CD1c-positive myeloid dendritic cell (primary cell): ENCODE data around the gene FAU.

Experiments used
- DNase-seq: peaks from one replicate; pipeline ENCODE4 v3.0.0-alpha.2; 2016; ENCODE audit errors: extremely low spot score

The FAU gene

DNA sequence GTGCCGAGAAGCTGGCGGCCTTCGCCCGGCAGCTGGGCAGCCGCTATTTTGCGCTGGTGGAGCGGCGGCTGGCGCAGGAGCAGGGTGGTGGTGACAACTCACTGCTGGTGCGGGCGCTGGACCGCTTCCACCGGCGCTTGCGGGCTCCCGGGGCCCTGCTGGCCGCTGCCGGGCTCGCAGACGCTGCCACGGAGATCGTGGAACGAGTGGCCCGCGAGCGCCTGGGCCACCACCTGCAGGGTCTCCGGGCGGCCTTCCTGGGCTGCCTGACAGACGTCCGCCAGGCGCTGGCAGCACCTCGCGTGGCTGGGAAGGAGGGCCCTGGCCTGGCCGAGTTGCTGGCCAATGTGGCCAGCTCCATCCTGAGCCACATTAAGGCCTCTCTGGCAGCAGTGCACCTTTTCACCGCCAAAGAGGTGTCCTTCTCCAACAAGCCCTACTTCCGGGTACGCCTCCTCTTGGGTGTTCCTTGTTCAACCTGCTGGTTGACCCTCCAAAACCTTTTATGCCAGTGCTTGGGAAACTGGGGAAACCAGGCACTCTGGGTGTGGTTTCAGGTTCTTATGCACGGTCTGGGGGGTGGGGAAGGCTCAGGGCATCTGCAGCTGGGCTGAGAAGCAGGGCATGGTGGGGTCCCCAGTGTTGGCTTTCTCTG lies 13.3 kb downstream of the FAU start:
- DNase-seq, result no peak

DNA sequence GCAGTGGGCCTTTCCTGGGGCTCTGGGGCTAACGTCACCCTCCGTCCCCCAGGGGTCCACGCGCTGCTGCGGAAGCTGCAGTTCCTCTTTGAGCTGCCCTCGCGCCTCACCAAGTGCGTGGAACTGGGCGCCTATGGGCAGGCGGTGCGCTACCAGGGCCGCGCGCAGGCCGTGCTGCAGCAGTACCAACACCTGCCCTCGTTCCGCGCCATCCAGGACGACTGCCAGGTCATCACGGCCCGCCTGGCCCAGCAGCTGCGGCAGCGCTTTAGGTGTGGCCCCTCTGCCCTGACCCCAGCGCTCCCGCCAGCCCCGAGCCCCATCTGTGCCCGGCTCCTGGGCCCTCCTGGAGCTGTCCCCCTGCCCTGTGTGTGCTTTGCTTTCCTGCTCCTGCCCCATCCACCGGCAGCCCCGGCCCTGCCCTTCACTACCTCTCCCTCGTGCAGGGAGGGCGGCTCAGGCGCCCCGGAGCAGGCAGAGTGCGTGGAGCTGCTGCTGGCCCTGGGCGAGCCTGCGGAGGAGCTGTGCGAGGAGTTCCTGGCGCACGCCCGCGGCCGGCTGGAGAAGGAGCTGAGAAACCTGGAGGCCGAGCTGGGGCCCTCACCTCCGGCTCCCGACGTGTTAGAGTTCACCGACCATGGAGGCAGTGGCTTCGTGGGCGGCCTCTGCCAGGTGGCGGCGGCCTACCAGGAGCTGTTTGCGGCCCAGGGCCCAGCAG lies 14.0 kb downstream of the FAU start:
- no peak for DNase-seq

DNA sequence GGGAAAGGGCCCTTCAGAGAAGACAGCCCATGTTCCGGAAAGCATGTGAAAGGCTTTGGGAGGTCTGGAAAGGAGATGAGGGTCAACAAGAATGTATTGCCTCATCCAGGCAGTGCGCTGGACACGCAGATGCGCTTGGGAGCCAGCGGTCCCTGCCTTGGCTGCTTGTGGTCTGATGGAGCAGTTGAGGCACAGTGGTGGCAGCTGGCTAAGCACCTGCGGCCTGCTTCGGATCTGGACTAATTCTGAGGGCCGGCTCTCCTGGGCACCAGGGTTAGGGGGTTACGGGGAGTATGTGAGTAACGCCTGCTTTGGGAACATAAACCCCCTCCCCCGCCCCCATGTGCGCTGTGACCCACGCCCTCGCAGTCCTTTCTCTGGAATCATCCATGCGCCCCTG lies 14.9 kb downstream of the FAU start:
- DNase-seq, result no peak

DNA sequence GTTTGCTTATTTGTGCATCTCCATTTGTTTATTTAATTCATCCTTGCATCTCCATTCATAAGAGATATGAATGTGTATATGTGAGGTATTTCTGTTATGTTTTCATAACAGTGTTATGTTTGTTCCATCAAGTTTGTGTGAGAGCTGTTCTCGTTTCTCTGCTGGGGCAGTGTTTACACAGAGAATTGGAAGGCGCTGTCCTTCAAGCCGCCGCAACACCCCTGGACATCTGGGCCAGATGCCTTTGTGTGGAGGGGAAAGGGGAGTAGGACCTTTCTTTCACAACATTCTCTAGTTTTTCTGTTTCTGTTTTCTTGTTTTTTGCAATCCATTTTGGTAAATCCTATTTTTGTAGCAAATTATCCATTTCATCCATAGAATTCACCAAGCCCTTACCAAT lies 17.3 kb downstream of the FAU start:
- DNase-seq, result no peak

DNA sequence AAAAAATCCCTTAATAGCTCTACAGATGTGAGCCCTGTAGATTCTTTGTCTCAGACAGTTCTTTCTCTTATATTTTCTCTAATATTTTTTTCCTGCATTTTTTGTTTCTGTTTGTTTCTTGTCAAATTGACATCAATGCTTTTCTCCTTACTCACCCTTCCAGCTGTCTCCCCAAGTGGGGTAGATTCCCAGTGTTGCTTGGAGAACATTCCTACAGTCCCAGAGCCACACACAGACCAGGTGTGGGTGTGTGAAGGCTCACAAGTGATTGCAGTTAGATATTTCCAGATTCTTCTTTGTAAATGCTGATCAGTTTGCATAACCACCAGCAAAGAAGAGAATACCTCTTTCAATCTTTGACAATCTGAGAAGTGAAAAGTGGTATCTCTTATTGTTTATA lies 18.5 kb downstream of the FAU start:
- DNase-seq, result no peak

DNA sequence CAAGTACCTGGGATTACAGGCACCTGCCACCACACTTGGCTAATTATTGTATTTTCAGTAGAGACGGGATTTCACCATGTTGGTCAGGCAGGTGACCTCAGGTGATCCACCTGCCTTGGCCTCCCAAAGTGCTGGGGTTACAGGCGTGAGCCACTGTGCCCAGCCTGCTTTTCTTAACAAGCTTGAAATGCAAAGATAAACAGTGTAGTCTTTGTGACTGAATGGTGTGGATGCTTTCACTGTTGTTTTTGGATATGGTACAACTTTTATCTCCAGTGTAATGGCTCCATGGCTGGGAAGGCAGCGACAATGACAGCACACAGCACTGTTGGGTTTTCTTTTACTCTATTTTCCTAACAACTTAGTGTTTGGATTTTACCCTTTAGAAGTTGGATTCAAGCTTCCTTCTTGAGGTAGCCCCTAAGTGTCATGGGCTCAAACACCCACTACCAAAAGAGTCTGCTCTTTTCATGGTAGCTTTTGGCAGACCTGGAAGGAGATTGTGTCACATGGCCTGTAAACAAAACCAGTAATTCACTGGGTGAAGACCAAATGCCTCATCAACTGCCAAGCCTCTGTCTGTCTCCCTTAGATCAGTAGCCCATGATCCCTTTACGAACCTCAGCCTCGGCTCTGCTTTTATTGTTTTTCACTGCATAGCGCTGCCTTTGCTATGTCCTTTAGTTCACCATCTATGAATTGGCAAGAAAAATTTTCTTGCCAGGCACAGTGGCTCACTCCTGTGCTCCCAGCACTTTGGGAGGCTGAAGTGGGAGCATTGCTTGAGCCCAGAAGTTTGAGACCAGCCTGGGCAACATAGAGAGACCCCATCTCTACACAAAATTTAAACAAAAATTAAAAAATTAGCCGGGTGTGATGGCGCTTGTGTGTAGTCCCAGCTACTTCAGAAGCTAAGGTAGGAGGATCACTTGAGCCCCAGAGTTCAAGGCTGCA lies 19.5 kb downstream of the FAU start:
- DNase-seq, result no peak

DNA sequence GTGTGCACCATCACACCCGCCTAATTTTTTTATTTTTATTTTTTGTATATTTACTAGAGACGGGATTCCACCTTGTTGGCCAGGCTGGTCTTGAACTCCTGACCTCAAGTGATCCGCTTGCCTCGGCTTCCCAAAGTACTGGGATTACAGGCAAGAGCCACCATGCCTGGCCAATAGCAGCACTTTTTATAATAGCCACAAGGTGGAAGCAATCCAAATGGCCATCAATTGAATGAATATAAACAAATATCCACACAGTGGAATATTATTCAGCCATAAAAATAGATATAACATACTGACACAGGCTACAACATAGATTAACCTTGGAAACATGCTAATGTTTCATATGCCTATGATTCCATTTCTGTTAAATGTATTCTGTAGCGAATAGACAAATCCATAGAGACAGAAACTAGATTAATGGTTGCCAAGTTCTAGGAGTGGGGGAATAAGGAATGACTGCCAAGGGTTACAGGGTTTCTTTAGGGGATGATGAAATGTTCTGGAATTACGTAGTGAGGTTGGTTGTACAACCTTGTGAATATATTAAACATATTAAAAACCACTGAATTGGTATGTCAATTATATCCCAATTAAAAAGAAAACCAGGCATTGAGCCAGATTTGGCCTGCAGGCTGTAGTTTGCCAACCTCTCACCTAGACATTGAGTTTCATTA lies 21.1 kb downstream of the FAU start:
- DNase-seq, result no peak

DNA sequence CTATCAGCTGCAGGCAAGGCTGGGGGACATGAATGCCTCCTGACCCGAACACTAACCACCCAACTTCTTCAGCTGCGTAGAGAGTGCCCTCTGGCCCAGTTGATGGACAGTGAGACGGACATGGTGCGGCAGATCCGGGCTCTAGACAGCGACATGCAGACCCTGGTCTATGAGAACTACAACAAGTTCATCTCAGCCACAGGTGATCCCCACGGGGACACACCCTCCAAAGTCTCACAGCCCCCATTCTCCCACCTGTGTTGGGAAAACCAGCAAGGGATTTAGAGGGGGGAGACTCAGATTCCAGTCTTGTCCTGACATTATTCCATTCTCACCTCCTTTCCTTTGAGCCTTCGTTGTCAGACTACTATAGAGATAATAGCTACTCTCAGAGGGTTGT lies 25.0 kb downstream of the FAU start:
- no peak for DNase-seq

DNA sequence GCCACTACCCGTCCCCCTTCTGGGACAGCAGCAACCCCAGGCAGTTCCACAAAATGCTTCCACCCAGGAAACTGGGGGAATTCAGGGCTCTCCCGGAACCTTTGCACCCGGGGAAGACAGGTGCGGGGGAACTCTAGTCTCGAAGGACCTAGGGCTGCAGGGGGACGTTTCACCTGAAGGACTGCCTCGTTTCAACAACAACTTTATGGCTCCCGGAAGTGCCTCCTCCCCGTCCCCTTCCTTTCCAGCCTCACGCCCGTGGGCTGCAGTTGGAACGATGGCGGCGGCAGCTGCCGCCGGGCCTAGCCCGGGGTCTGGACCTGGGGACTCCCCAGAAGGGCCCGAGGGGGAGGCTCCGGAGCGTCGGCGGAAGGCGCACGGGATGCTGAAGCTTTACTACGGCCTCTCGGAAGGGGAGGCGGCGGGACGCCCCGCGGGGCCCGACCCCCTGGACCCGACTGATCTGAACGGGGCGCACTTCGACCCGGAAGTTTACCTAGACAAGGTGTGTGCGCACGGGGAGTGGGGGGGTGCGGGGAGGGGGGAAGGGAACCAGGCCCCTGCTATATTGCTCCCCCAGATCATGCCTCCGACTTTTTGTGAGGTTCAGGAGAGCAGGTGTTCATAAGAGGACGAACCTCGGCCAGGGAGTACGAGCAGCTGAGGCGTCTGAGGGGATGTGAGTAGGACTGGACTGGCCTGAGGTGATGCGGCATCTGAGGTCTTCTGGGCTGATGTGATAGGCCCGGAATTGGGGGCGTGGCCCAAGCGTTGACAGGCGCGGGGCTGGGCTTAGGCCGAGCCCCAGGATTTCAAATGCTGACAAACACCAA lies 25.7 kb downstream of the FAU start, which contains the start of gene VPS51:
VPS51 (plus strand) TSS at position 241 of the 833 bp plus-strand sequence; CDS start at position 278, 37 bp downstream.
- peak; percentile 92 for DNase-seq

DNA sequence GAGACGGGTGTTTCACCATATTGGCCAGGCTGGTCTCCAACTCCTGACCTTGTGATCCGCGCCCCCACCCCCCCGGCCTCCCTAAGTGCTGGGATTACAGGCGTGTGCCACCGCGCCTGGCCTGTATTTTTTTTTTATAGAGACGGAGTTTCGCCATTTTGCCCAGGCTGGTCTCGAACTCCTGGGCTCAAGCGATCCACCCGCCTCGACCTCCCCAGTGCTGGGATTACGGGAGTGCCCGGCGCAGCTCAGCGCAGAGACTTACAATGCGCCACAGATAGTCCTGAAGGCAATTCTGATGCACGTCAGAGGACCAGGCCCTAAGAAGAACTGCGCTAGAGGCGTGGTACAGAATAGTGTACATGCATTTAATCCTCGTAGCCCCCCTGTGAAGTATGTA lies 26.5 kb downstream of the FAU start:
- DNase-seq, result no peak

DNA sequence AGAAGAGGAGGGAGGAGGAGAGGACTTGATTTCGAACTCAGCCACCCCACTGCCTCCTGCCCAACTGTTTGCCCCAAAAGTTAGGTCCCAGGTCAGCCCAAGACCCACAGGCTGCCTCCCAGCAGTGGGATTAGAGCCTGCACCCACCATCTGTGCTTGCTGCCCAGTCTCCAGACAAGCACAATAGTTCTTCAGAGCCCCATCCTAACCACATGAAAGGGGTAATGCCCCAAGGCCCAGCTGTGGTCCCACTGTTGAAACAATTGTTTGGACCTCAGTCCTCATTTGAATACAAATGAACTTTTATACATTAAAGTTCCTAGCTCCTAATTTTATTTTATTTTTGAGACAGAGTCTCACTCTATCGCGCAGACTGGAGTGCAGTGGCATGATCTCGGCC lies 31.3 kb downstream of the FAU start:
- DNase-seq, result no peak

DNA sequence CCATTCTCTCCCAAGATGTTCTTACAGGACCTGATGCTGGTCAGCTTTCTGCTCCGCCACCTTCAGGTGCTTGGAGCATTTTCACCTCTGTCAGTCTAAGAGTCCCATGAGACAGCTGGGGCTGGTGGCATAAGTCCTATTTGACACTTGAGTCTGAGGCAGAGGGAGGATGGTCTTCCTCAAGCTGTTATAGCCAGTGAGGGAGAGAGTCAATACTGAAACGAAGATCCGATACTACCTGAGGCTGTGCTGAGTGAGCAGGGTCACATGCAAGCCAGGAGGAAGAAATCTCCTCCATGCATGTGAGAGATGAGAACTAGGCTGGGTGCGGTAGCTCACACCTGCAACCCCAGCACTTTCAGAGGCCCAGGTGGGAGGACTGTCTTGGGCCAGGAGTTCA lies 32.3 kb downstream of the FAU start:
- DNase-seq, result no peak

DNA sequence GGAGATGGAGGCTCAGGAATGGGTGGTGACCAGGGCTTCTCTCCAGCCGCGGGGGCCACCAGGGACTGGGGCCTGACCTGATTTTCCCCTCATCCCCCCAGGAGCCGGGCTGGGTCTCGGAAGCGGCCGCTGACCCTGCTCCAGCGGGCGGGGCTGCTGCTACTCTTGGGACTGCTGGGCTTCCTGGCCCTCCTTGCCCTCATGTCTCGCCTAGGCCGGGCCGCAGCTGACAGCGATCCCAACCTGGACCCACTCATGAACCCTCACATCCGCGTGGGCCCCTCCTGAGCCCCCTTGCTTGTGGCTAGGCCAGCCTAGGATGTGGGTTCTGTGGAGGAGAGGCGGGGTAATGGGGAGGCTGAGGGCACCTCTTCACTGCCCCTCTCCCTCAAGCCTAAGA lies 34.1 kb downstream of the FAU start:
- no peak for DNase-seq

DNA sequence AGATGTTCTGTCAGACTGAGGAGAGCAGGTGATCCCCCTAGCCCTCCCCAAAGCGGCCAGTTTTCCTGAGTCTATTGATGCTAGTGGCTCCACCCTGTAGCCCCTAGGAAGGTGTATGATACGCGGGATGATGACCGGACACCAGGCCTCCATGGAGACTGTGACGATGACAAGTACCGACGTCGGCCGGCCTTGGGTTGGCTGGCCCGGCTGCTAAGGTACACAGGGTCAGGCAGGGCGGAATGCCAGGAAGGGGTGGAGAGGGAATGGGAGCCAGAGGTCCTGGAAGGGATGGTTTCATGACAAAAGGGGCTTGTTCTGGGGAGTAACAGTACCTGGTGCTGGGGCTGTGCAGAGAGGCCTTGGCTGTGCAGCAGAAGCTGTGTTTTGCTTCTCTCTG lies 34.7 kb downstream of the FAU start:
- DNase-seq, result no peak

DNA sequence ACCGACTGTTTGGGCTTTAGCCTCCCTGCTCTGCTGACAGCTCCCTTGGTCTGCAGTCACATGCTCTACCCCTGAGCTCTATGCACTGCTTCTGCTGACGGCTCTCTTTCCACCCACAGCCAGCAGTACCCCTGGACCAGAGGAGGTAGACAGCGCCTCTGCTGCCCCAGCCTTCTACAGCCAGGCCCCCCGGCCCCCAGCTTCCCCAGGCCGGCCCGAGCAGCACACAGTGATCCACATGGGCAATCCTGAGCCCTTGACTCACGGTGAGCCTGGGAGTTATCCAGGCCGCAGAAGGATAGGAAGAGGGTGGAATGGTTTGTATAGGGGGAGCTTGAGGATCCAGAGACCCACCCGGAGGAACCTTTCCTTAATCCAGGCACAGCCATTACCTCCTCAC lies 35.1 kb downstream of the FAU start:
- DNase-seq, result no peak

DNA sequence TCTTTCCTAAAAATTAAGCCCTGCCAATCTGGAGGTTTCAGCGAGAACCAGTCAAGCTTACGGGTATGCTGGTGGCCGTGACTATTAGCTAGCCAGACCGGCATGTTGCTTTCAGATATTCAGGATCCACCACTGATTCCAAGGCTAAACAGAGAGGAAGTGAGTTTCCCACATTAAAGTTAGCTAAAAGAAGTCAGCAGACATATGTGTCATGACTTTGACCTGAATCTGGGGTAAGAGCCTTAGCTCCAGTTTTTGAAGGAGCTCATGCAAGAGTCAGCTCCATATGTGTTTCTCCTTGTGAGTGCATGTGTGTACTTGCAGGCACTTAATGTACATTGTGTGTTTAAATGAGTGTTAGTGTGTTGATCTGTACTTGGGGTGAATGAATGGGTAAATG lies 36.5 kb downstream of the FAU start:
- DNase-seq, result no peak

DNA sequence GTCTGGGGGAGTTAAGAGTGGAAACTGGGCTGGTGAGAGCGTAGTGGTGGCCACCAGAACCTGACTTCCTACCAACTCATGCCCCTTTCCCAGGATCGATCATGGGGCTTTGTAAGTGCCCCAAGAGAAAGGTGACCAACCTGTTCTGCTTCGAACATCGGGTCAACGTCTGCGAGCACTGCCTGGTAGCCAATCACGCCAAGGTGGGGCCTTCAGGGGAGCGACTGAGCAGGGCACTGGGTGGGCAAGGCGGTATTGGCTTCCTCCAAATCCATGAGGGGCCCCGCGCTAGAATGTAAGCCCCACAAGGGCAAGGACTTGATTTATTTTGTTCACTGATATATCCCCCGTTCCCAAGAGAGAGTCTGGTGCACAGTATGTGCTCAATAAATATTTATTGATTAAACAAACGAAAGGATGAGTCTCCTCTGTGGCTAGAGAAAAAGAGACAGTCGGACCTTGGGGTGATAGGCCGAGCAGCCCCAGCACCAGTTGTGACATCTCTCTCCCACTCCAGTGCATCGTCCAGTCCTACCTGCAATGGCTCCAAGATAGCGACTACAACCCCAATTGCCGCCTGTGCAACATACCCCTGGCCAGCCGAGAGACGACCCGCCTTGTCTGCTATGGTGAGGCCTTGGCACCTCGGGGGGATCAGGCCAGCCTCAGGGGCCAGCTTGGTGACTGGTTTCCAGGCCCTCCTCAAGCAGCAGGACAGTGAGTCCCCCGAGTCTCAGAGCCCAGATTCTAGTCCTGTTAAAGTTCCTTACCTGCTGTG lies 37.1 kb downstream of the FAU start:
- no peak for DNase-seq

DNA sequence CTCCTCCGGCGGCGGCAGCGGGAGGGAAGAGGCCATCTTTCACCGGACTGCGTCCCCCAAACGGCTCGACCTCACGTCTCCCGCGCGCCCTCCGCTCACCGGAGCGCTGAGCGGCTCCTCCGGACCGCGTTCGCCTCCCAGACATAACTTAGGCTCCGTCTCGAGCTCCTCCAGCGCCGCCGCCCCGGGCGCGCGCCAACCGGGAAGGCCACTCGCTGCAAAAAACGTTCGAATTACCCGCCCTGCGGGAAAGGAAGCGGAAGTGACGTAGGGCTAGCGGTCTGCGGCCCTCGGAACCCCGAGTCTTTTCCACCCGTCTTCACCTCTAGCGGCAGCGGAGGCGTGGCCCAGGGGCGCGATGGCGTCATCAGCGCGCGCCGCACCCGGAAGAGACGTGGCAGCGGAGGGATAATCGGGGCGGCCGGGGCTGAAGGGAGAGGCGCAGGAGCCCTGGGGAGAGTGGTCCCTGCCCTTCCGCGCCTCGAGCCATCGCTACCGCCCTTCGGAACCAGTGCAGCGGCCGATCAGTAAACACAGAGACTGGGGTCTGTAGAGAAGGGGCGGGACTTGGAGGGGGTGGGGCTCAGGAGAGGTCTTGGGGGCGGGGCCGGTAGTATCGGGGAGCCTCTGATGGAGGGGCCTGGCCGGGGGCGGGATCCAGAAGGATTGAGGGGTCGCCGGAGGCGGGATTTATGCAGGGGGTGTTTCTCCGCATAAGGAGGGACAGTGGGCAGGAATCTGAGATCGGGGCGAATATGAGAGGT lies 37.9 kb downstream of the FAU start, which contains the start of the genes CDCA5 and ZFPL1:
CDCA5 (minus strand) TSS at position 207 of the 764 bp plus-strand sequence; CDS start at position 145, 62 bp downstream.
ZFPL1 (plus strand) TSS at position 389 of the 764 bp plus-strand sequence. CDS start 477 bp downstream, outside the sequence.
- DNase-seq, result peak; percentile 99
